ENCODE data around the gene WBP4.
"Not testable (repeated sequence)": the region's sequence is repeated elsewhere in the genome, so short reads cannot be mapped to it uniquely, and the experiment has no call there.

The WBP4 gene

GRCh38 chr13:41085961-41086585 is 24.8 kb downstream of the WBP4 start:
- no peak for DNase-seq

- DNase-seq = not testable (repeated sequence)
Measured at GRCh38 chr13:41095681-41096080, 34.4 kb downstream of the WBP4 start.

GRCh38 chr13:41098761-41099160 is 37.5 kb downstream of the WBP4 start:
- DNase-seq = no peak

GRCh38 chr13:41099986-41100385 is 38.7 kb downstream of the WBP4 start:
- no peak for DNase-seq

DNA sequence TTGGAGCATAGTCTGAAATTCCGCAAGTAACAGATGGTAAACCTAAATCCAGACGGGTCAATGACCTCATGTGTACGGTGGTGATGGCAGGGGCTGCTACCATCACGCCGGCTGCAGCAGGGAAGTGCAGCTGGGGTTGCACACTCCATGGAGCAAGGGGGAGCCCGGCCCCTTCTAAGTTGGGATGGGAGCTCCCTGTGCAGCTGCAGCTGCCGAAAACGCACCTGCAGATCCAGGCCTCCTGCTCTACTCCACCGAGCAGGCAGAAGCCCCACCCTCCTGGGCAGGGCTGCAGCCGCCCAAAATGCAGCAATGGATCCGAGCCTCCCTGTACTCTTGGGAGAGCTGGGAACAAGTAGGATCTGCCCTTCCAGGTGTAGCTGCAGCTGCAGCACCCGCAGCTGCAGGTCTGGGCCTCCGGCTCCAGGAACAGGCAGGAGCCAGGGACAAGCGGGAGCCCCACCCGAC is 45.8 kb downstream of the WBP4 start:
- peak in 1 of 2 experiments; percentile 61 for DNase-seq

DNA sequence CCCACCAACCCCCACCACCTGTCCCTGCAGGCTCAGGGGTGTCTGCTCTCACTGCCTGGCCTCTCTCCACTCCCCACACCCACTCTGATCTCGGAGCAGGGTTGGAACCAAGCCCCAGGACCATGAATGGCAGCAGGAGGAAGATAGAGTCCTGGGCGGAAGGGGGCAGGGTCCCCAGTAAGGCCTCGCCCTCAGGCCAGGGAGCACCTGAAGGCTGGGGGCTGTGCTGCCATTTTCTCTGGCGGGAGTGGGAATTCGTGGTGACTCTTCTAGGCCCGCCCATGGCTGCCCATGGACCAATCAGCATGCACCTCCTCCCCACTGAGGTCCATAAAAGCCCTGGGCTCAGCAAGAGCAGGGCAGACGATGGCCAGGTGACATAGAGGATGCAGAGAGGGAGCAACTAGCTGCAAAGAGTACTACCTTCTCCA is 46.3 kb downstream of the WBP4 start:
- no peak for DNase-seq

GRCh38 chr13:41111454-41111853 is 50.1 kb downstream of the WBP4 start:
- no peak for DNase-seq

DNA sequence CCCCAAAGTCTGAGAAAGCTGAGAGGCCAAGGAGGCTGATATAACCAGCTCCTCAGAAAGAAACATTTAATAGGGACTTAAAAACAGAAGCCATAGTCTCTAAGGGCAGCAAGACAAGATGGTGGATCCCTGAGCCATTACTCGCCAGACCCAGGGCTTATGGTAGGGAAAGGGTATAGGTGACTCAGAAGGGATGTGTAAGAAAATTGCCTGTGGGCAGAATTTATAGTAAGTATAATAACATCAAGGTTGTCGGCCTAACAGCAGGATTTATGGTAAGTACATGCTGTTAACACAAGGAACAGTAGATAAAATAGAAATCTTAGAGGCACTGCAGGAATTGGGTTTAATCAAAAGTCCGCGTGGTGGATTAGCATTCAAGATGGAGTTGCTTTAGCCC is 56.6 kb downstream of the WBP4 start:
- DNase-seq = no peak

GRCh38 chr13:41122838-41123237 is 61.5 kb downstream of the WBP4 start:
- no peak for DNase-seq

- DNase-seq = no peak
Measured at GRCh38 chr13:41127701-41128100, 66.4 kb downstream of the WBP4 start.

DNA sequence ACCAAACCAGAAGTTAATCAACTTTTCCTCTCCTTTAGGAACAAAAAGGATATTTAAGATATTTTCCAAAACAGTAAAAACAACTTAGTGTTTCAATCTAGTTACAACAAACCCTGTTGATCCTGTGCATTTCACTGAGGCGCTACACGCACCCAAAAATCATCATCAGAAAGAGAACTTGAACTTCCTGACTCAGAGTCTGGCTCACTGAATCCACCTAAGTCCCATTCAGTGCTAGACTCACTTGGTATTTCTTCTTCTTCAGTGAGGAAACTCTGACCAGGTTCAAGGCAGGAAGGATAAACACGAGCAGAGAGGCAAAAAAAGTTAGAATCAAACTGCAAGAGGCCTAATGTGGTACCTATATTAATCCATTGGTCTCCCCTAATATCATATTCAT is 69.0 kb downstream of the WBP4 start:
- no peak for DNase-seq

DNA sequence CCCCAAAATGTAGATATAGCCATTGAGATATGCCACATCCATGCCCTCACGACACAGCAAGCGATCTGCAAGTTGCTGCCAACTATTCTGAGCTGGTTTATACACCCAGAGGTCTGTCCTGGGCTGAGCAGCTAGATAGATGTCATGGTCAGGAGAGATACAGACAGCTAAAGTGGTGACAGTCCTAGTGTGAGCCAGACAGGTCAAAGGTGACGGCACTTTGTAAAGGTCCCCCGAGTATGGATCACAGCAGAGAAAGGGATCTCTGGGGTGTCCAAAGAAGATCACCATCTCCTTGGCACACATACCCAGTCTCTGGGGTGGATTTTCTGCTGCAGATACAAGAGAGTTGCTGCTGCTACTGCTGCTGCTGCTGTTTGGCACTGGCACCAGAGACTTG is 69.9 kb downstream of the WBP4 start:
- not testable (repeated sequence) for DNase-seq

GRCh38 chr13:41131660-41132511 is 70.6 kb downstream of the WBP4 start:
- DNase-seq = peak in 1 of 2 experiments; percentile 47

DNA sequence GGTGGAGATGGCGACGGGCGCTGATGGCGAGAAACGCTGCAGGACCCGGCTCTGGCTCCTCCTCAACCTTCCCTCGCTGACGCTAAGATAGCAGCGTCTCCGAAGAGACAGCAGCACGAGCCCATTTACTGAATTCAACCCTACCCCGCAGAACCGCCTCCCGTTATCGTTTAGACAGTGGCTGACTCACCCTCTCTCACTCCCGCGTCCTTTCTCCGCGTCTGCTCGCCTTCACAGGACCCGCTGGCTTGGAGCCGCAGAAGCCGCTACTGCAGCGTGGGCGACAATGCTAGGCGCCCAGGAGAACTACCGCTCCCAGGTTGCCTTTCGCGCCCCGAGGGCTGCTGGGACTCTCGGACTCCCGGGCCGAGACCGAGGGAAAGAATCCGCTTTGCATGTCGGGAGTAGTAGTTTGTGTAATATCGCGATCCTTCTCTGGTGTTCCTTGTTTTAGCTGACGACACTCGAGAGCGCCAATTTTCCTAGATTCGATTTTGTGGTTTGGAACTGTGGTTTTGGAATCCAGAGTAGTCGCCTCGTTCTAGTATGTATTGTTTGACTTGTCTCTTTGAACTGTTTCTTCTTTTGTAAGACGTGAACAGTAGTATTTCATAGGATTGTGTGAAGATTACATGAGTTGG is 71.3 kb downstream of the WBP4 start, which contains the start of gene KBTBD6:
TSS of gene KBTBD6 (minus strand) at position 291 of the 641 bp plus-strand sequence. CDS start 291 bp downstream, outside the sequence.
- DNase-seq = peak; percentile 94 to 97
